Left ventricle myocardium inferior (tissue), 1 donor: ENCODE measurements around the gene EIF4E2. TPM values are rescaled to one million over a fixed set of nuclear protein-coding genes. Genes with fewer than 3 reads are reported as not detected.

Source experiments
- DNase-seq: peaks from one replicate; pipeline ENCODE4 v3.0.0-alpha.2; 2020
- H3K27ac ChIP-seq: fragments of 200-600 bp; replicated peaks from 2 replicates; pipeline ENCODE4 v1.8.0; 2021
- H3K27me3 ChIP-seq: fragments of 200-600 bp; 2 replicates; pipeline ENCODE4 v1.8.0; 2021; ENCODE audit warnings: low read depth
- H3K36me3 ChIP-seq: fragments of 200-600 bp; 2 replicates; pipeline ENCODE4 v1.8.0; 2021
- H3K4me1 ChIP-seq: fragments of 200-600 bp; 2 replicates; pipeline ENCODE4 v1.8.0; 2021
- H3K4me3 ChIP-seq: fragments of 200-600 bp; 2 replicates; pipeline ENCODE4 v1.8.0; 2021; ENCODE audit warnings: mild to moderate bottlenecking, moderate library complexity
- H3K9me3 ChIP-seq: fragments of 200-600 bp; replicated peaks from 2 replicates; pipeline ENCODE4 v1.8.0; 2021
- CTCF ChIP-seq: fragments of 200-600 bp; IDR thresholded peaks from 2 replicates; pipeline ENCODE4 v1.8.0; 2021; ENCODE audit warnings: antibody characterized with exemption, mild to moderate bottlenecking, borderline replicate concordance
- intact Hi-C: fragments of 100-400 bp; cut with micrococcal nuclease; formaldehyde crosslinking; loops from one replicate; pipeline ENCODE4 v1.11.0; 2022
- total RNA-seq: library from RNA; stranded (reverse); fragmentation: NEBNext Ultra II Directional; extraction: Animal tissue kit (Norgen Biotek cat#: 25700); gene quantifications from one replicate; pipeline ENCODE4 v1.2.1, GENCODE V29; 2021
- donor health status: DM: no; HTN: yes; CAD: no; lungs with severe emphysema.

Gene EIF4E2
- total RNA-seq, 1 donor from 2014 or later = 44.2 TPM

- intact Hi-C loops = loop anchor here (5.0 kb wide), 1 partner anchor 56 kb away; no protein-coding TSS in a partner anchor
- H3K4me1 ChIP-seq = no peaks in the 10 kb centered on the region
These were observed 61.2 kb downstream of the EIF4E2 start for GRCh38 chr2:232611559-232612218.

GRCh38 chr2:232613538-232614134 lies 63.1 kb downstream of the EIF4E2 start:
- intact Hi-C loops = loop anchor here (5.0 kb wide), 1 partner anchor 54 kb away; no protein-coding TSS in a partner anchor
- Histone ChIP-seq H3K36me3 (no peaks in the 10 kb centered on the region), H3K9me3 (no peaks in the 10 kb centered on the region), H3K4me1 (no peaks in the 10 kb centered on the region), H3K27ac (no peak overlapping the region), H3K4me3 (no peak overlapping the region), H3K27me3 (no peaks in the 10 kb centered on the region)
- DNase-seq = no peak
- TF ChIP-seq CTCF = no peak

More at GRCh38 chr2:232611559-232612218, 61.2 kb downstream of the EIF4E2 start:
- H3K27ac ChIP-seq = no peak overlapping the region
- no peaks in the 10 kb centered on the region for H3K9me3 ChIP-seq
- peak; percentile 69 for DNase-seq
- peak; percentile 86 for TF ChIP-seq CTCF
- no peaks in the 10 kb centered on the region for H3K36me3 ChIP-seq
- no peaks in the 10 kb centered on the region for H3K27me3 ChIP-seq
- no peak overlapping the region for H3K4me3 ChIP-seq

DNA sequence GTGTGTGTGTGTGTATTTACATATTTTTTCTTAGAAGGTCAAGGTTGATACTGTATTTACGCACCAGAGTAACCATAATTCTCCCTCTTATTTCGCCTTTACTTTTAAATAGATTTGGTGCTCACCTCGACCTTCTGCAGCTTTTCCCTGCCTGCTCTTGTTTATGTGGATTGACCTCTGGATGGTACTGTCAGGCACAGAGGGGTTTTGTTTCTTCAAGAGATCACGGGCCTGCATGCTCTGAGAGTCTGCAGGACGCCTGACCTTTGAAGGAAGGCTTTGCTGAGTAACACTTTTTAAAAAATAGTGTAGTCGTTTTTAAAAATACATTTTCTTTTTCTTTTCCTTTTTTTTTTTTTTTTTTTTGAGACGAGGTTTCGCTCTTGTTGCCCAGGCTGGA lies 64.8 kb downstream of the EIF4E2 start:
- no peak for DNase-seq
- Histone ChIP-seq H3K27me3 (no peaks in the 10 kb centered on the region), H3K9me3 (no peaks in the 10 kb centered on the region), H3K4me1 (no peaks in the 10 kb centered on the region), H3K4me3 (no peak overlapping the region), H3K27ac (no peak overlapping the region), H3K36me3 (no peaks in the 10 kb centered on the region)
- TF ChIP-seq CTCF = no peak
- intact Hi-C loops = no loop called here

Other genes starting within 250 kb of the EIF4E2 start
- gene ALPP, start 171.9 kb upstream of the EIF4E2 start, total RNA-seq = not detected
- not detected for gene ALPG, start 143.8 kb upstream of the EIF4E2 start, total RNA-seq
- gene ALPI, start 94.5 kb upstream of the EIF4E2 start, total RNA-seq = not detected
- not detected for gene ECEL1, start 62.9 kb upstream of the EIF4E2 start, total RNA-seq
- not detected for gene PRSS56, start 30.3 kb upstream of the EIF4E2 start, total RNA-seq
- not detected for gene CHRND, start 24.5 kb upstream of the EIF4E2 start, total RNA-seq
- gene CHRNG, start 11.0 kb upstream of the EIF4E2 start, total RNA-seq = not detected
- 2.4 TPM for gene TIGD1, start 132 bp upstream of the EIF4E2 start, total RNA-seq
- gene EFHD1, start 82.9 kb downstream of the EIF4E2 start, total RNA-seq = 29.7 TPM
- 59.9 TPM for gene GIGYF2, start 146.6 kb downstream of the EIF4E2 start, total RNA-seq
- gene KCNJ13, start 225.9 kb downstream of the EIF4E2 start, total RNA-seq = not detected